NCI-H345 treated with DMSO at 0.1 percent for 48 hours (cell line): ENCODE measurements around the gene IFT81.
"Not testable (repeated sequence)": the region's sequence is repeated elsewhere in the genome, so short reads cannot be mapped to it uniquely, and the experiment has no call there.

Experiments used
- DNase-seq: peaks from one replicate; lab custom pipeline; 2025; ENCODE audit not compliant: unreplicated experiment; lab: John Stamatoyannopoulos, UW

The IFT81 gene

DNA sequence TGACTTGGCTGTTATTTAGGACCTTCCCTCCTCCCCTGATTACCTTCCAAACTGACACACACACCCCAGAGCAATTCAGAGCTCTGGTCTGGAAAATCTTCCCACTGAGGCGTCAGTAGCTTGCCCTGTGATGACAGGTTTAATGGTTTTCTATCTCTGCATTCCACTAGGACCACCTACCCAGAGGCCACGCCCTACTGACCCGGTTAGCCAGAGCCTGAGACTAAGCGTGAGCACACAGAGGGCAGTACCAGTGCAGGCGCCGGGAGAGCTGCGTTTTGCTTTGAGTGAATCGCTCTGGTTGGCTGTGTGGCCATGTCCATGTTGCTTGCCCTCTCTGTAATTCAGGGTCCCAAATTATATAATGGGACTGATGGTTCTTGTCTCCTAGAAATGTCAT, 120.7 kb downstream of the IFT81 start:
- no peak for DNase-seq

DNA sequence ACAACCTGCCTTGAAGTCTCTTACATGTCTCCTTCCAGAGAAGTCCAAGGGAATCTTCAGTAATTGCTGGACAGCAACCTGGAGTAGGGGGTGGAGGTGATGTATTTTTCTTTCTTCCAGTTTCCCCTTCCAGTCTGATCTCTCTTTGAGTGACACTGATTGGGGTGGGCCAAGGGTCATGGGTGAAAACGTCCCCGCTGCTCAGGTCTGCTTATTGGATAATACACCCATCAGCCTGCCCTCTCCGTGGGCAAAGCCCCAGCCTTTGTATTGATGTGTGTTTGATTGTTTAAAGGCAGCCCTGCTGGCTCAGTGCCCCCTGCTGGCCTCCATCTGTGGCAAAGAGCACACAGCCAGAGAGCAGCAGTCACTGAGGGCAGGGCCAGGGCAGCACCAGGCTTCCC, 121.2 kb downstream of the IFT81 start:
- DNase-seq = no peak

DNA sequence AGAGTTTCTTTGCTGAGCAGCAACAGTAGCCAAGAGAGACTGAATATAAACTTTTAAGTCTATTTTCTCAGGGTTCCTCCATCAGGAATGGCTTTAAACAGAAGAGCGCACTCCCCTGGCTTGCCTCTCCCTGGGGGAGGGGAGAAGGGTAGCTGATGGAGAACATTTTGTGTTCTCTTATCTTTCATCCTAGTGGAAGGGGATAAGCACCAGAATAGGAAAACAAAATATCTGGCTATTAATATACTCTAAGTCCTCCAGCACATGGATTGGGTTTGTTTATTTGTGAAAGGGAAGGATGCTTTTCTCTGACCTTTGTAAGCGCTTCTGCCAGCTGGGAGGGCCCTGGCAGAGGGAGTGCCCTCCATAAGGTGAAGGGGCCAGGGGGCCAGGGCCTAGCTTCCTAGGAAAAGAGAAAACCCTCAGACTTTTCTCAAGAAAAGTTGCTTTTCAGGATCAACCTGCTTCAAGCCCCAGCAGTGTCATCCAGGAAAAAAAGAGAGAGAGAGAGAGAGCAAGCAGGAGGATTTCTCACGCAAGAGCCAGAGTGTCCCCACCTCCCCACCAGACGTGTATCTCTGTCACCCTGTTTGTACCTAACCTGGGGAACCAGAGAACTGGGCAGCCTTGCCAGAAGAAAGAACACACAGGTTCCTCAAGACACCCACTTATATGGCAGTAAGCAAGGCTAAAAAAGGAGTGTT, 122.6 kb downstream of the IFT81 start:
- DNase-seq = no peak

DNA sequence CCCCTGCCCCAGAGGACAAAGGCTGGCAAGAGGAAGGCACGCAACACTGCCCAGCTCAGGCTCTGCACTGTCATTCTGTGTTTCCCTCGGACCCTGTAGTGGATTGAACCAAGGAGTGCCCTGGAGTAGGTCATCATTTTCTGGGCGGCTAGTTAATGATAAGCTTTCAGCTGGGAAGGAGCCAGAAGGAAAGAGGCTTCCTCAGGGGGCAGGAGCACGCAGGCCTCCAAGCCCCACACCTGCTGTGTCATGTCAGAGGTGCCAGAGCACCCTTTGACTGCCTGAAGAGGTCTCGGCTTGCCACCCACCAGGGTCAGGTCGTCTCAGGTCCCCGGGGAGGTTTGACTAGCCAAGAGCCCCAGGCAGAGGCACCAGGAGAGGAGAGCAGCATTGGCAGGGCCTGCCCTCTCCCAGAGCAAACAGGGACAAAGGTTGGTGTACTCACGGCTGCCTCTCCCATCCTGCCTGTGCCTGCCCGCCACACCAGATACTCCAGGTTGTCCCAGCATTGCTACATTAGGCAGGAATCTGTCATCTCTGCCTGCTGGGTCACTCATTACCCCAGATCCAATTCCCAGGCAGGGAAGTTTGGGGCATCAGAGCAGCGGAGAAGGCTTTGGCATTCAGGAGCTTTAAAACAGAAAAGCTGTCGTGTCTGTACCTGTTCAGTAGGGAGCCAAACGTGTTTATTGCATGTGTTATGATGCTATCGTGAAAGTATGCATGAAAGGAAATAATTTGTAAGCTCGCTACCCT, 123.4 kb downstream of the IFT81 start:
- DNase-seq = no peak

DNA sequence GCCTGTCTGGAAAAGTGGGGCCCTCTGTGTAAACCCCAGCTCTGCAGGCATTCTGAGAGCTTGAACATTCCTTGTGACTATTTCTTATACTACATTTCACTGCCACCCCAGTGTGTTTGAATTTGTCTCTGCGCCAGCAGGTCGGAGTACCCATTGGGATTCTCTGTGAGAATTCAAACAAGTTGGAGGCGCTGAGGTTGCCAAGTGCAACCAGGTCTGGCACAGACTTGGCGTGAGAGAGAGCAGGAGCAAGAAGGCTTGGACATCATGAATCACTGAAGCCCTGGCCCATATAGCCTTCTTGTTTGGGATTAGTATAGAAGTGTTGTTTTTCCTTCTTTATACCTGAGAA, 123.9 kb downstream of the IFT81 start:
- no peak for DNase-seq

DNA sequence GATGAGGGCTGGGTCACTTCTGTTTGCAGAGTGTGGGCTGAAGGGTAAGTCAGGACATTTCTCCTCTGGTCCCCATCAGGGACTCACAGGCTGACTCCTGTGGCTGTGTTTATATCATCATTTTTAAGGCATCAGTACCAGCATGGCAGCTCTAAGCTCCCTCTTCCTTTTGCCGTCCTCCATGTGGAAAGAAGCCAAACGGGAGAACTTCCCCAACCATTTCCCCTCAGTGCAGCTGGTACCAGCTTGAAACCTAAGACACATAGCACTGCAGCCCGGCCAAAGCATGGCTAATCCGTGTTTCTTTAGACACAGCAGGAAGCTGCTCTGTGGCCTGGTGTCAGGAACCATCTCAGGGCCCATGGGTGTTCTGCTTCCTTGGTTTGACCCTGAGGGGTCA, 124.9 kb downstream of the IFT81 start:
- no peak for DNase-seq

DNA sequence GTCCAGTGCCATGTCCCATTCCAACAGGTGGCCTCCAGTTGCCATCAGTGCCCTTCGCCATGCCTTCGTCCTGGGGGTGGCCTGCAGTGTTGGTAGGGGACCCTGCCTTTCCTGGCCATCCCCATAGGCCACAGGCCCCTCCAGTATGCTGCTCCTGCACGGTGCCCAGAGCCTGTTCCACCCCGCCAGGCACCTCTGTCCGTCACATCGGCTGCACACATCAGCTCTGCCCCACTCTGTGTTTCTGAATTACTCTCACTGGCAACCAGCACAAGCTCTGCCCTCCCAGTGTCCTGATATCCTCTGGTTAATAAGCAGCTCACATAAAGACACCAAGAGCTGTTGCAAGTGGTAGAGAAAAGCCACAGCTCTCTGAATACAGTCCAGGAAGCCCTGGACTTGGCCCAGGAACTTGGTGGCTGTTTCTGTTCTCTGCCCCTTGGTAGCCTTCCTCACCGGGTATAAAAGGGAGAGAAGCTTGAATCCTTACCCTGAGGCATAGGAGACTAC, 125.6 kb downstream of the IFT81 start:
- DNase-seq = no peak

DNA sequence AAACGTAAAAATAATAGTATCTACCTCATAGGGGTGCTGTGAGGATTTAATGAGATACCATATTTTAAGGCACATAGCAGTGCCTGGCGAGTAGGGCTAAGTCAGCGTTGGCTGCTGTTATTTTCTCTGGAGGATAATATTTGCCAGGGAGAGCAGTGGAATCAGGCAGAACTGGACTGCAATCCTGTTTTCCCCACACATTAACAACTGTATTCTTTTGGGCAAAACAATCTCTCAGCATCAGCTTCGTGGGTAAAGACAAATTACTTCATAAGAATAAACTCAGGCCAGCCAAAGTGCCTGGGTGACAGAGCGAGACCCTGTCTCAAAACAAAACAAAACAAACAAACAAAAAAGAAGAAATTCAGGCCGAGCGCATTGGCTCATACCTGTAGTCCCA, 127.2 kb downstream of the IFT81 start:
- DNase-seq = no peak

DNA sequence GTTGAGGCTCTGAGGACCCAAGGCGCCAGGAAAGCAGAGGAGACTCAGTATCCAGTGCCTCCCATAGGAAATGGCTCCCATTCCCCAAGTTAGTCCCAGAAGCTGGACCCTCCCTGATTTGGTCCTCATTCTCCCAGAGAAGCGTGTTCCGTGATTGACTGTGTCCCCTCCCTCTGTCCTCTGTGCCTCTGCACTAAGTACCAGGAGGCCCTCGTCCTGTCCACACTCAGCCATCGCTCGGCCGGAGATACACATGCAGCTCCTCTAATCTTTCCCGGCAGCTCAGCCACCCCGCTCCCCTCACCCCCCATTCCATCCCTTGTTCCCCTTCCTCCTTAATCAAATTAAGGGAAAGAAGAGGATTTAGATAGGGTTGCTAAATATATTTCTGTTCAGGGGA, 128.6 kb downstream of the IFT81 start:
- DNase-seq = no peak

DNA sequence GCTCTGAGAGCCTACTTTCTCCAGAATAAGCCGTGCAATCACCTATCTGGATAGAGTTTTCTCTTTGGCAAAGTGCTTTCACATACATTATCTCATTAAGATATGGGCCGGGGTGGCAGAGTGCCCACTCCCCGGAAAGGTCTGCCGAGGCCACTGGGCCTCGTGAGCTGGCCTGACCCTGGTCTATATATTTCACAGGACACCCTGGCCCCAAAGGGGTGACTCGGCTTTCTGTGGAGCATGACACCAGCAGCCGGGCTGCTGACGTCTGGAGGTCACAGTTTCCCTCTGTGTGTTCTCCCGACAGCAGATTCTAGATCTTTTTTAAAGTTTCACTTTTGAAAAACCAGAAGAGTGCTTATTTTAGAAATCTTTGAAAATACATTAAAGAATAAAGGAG, 129.0 kb downstream of the IFT81 start:
- DNase-seq = no peak

DNA sequence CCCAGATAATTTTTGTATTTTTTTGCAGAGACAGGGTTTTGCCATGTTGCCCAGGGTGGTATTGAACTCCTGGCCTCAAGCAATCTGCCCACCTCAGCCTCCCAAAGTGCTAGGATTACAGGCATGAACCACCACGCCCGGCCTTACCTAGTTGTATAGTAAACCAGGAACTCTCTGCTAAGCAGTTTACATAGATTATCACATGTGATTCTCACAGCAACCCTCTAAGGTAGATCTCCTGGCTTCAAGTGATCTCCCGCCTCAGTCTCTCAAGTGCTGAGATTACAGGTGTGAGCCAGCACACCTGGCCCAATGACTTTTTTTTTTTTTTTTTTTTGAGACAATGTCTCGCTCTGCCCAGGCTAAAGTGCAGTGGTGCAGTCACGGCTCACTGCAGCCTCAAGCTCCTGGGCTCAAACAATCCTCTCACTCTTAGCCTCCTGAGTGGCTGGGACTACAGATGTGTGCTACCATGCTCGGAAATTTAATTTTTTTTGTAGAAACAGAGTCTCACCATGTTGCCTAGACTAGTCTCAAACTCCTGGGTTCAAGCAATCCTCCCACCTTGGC, 130.9 kb downstream of the IFT81 start:
- DNase-seq = peak; percentile 27

DNA sequence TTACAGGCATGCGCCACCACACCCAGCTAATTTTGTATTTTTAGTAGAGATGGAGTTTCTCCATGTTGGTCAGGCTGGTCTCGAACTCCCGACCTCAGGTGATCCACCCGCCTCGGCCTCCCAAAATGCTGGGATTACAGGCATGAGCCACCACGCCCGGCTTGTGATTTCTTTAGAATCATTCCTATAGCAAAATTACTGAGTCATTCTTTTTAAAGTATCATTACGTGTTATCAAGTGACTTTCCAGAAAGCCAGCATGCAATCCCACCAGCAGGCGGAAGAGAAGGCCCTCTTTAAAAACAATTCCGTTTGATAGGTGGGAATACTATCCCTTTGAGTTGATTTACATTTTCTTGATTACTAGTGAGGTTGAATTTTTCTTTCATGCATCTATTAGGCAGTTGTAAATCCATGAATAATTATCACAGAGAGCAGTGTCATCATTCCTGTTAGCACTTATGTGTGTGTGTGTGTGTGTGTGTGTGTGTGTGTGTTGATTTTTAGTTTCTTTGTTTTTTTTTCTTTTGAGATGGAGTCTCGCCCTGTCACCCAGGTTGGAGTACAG, 131.8 kb downstream of the IFT81 start:
- not testable (repeated sequence) for DNase-seq

DNA sequence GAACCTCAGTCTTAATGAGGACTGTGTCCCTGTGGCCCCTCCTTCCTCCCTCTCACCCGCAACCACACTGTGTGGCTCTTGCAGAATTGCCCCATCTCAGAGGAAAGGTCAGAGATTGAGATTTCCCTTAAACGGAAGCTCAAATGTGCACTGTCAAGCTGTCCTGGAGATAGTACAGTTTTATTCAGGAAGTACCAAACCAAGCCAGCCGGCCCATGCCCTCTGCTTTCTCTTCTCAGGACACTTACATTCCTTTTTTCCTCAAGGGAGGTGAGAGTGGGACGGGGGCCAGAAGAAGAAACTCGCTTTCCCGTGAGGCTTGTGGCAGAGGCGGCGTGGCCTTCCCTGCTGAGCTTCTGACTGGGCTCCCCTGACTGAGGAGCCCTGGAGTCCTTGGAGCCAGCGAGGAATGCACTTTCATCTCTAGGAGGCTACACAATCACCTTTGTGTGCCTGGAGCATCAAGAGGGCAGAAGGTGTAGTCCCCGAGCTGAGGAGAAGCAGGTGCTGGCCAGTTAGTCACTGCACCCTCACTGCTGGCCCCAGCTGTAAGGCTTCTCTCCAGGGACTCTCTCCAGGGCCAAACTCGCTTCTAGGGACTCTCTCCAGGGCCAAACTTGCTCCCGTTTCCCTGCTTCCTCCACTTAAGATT, 132.7 kb downstream of the IFT81 start:
- no peak for DNase-seq

DNA sequence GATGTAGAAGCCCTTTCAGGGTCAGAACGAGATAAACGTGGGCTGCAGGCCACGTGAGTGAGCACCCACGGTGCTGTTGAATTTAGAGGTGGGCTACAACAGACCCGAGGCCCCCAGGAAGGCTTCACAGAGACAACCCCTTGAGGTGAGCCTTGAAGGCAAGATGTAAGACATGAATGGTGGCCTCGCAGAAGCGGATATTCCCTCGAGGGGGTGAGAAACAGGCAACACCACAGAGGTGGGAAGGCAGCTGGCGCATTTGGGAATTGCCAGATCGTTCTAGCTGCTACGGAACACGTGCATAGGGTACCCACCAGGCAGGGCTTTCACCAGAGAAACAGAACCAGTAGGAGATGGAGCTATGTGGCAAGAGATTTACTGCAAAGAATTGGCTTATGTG, 134.3 kb downstream of the IFT81 start:
- no peak for DNase-seq

DNA sequence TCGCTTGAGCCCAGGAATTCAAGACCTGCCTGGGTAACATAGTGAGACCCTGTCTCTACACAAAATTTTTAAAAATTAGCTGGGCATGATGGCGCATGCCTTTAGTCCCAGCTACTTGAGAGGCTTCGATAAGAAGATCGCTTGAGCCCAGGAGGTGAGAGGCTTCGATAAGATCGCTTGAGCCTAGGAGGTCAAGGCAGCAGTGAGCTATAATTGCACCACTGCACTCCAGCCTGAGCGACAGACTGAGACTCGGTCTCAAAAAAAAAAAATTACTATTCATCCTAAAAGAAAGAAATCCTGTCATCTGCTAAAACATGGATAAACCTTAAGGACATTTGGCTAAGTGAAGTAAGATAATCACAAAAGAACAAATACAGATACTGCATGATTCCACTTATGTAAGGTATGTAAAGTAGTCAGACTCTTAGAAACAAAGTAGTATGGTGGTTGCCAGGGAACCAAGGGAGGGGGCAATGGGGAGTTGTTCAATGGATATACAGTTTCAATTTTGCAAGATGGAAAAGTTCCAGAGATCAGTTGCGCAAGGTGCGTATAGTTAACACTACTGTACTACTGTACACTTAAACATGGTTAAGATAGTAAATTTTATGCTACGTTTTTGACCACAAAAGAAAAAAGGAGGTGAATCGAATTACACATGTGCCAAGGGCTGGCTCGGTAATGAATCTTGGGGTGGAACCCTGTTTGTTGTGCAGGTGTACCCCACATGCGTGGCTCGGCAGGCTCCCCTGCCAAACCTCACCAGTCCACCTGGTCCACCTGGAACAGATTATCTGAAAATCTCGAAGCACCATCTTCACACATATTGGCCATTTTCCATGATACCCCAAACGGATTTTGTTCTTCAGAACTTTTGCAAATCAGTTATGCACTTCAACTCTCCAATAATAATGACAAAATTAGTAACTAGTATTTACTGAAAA, 138.6 kb downstream of the IFT81 start:
- no peak for DNase-seq

DNA sequence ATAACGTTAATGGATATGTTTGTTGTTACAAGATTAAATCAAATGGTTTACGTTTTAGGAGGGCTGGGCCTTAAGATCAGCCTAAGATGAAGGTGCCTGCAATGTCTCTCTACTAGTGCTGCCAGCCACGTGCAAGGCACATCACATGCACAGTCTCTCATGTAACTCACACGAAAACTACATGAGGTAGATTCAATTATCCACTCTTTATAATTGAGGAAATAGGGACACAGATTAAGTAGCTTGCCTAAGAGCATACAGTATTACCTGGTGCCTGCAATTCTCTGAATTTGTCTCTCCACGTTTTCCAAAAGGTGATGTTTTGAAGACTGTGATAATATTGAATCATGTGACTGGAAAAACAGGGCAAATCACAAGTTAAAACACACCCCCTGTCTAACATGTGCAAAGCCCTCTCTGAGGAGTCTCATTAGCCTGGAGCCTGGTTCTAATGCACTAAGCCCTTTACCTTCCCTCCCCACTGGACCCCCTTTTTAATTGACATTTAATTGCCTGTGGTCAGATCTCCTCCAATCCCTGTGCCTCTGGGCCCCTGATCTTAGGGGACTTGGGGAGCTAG, 142.3 kb downstream of the IFT81 start:
- no peak for DNase-seq

DNA sequence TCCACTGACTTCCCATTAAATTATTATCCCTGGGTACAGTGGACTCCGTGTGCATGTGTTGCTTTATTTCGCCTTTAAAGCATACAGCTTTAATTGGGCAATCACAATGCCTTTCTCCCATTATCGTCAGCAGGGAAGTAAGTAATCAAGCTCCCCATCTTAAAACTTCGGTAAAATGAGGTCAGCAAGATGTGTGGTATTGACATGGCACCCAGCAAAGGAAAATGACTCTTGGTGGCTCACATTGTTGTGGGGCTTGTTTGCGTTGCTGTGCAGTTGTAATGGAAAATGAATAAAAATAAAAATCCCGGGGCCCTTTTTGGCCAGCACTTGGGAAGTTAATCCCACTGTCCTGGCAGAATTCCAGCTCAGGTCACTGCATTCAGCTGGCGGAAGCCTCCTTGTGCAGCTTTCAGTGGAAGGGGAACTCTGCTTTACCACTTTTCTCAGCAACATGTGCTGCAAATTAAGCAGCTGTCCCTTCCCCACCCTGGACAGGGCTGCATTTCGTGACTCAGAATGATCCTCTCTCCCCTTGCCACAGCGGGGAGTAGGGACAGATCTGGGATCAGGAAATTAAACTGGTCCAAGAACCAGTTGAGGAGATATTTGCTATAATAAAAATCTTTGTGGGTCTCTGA, 142.9 kb downstream of the IFT81 start:
- peak; percentile 65 for DNase-seq
